ENCODE results near the gene DNAJC19. TPM values are rescaled to one million over a fixed set of nuclear protein-coding genes. Genes with fewer than 3 reads are reported as not detected.
"Not testable (repeated sequence)": the region's sequence is repeated elsewhere in the genome, so short reads cannot be mapped to it uniquely, and the experiment has no call there.

DNAJC19 gene
- total RNA-seq (2014; rRNA removed; shearing (Covaris generic)) = 61.5 and 67.0 TPM in 2 replicates

- H3K4me3 ChIP-seq (ENCODE audit: insufficient read depth, low read depth, low read length) = peak within 1 kb of the TSS; percentile 78
- H3K36me3 ChIP-seq (replicated peaks; ENCODE audit: control insufficient read depth, insufficient read depth, low read length) = peaks cover 1% of the 10 kb centered on the region
- no peaks in the 10 kb centered on the region for H3K27me3 ChIP-seq (ENCODE audit: control insufficient read depth, insufficient read depth, low read length)
- peak; percentile 80 for DNase-seq
These were observed at the start of gene DNAJC19 for GRCh38 chr3:180989291-180990163. Gene DNAJC19 (minus strand): TSS chr3:180989736. CDS start chr3:180989602, 134 bp downstream.

- no peaks in the 10 kb centered on the region for H3K36me3 ChIP-seq (replicated peaks; ENCODE audit: control insufficient read depth, insufficient read depth, low read length)
- H3K27me3 ChIP-seq (ENCODE audit: control insufficient read depth, insufficient read depth, low read length) = no peaks in the 10 kb centered on the region
- no peak overlapping the region for H3K4me3 ChIP-seq (ENCODE audit: insufficient read depth, low read depth, low read length)
- DNase-seq = no peak
These were observed 41.4 kb upstream of the DNAJC19 start for GRCh38 chr3:181030948-181031347.

- DNase-seq = no peak
- Histone ChIP-seq H3K4me3 (ENCODE audit: insufficient read depth, low read depth, low read length) (no peak overlapping the region), H3K36me3 (replicated peaks; ENCODE audit: control insufficient read depth, insufficient read depth, low read length) (no peaks in the 10 kb centered on the region), H3K27me3 (ENCODE audit: control insufficient read depth, insufficient read depth, low read length) (no peaks in the 10 kb centered on the region)
These were observed 35.7 kb upstream of the DNAJC19 start for GRCh38 chr3:181025204-181025603.

DNA sequence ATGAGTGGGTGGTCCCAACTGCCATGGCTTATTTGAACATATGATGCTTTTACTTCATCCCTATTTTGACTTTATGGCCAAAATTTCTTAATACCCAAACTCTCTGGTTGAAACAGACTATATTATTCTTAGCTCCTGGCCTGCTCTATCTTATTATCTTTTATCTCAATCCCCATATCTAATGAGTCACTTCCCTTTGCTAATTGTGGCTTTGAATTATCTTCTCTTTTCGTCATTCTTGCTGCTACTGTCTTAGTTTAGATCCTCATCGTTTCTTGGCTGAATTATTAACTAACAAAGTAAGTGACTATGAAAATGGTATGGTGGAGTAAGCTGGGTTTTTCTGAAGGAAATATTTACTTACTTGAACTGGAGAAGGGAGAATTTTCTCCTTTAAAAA is 28.2 kb upstream of the DNAJC19 start:
- H3K36me3 ChIP-seq (replicated peaks; ENCODE audit: control insufficient read depth, insufficient read depth, low read length) = no peaks in the 10 kb centered on the region
- H3K27me3 ChIP-seq (ENCODE audit: control insufficient read depth, insufficient read depth, low read length) = no peaks in the 10 kb centered on the region
- no peak overlapping the region for H3K4me3 ChIP-seq (ENCODE audit: insufficient read depth, low read depth, low read length)
- no peak for DNase-seq

DNA sequence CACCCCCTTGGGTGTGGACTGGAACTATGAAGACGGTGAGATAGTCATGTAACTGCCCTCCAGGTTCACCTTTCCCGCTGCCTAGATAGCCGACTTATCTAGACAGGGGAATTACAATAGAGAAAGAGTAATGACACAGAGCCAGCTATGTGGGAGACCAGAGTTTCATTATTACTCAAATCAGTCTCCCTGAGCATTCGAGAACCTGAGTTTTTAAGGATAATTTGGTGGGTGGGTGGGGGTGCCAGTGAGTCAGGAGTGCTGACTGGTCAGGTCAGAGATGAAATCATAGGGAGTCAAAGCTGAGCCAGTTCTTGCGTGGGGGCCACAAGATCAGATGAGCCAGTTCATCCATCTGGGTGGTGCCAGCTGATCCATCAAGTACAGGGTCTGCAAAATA is 19.7 kb upstream of the DNAJC19 start:
- no peaks in the 10 kb centered on the region for H3K36me3 ChIP-seq (replicated peaks; ENCODE audit: control insufficient read depth, insufficient read depth, low read length)
- no peaks in the 10 kb centered on the region for H3K27me3 ChIP-seq (ENCODE audit: control insufficient read depth, insufficient read depth, low read length)
- H3K4me3 ChIP-seq (ENCODE audit: insufficient read depth, low read depth, low read length) = no peak overlapping the region
- no peak for DNase-seq

GRCh38 chr3:181008796-181009195 is 19.3 kb upstream of the DNAJC19 start:
- no peak for DNase-seq
- H3K36me3 ChIP-seq (replicated peaks; ENCODE audit: control insufficient read depth, insufficient read depth, low read length) = no peaks in the 10 kb centered on the region
- H3K4me3 ChIP-seq (ENCODE audit: insufficient read depth, low read depth, low read length) = no peak overlapping the region
- no peaks in the 10 kb centered on the region for H3K27me3 ChIP-seq (ENCODE audit: control insufficient read depth, insufficient read depth, low read length)

DNA sequence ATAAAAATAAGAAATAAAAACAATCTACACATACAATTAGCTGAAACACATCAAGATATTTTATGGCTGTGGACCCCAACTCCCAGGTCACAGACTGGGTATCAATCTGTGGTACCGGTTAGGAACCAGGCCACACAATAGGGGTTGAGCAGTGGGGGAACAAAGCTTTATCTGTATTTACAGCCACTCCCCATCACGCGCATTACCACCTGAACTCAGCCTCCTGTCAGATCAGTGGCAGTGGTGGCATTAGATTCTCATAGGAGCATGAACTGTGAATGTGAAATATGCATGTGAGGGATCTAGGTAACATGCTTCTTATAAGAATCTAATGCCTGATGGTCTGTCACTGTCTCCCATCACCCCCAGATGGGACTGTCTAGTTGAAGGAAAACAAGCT is 17.7 kb upstream of the DNAJC19 start:
- H3K27me3 ChIP-seq (ENCODE audit: control insufficient read depth, insufficient read depth, low read length) = no peaks in the 10 kb centered on the region
- no peaks in the 10 kb centered on the region for H3K36me3 ChIP-seq (replicated peaks; ENCODE audit: control insufficient read depth, insufficient read depth, low read length)
- DNase-seq = no peak
- no peak overlapping the region for H3K4me3 ChIP-seq (ENCODE audit: insufficient read depth, low read depth, low read length)

- no peaks in the 10 kb centered on the region for H3K27me3 ChIP-seq (ENCODE audit: control insufficient read depth, insufficient read depth, low read length)
- no peak overlapping the region for H3K4me3 ChIP-seq (ENCODE audit: insufficient read depth, low read depth, low read length)
- H3K36me3 ChIP-seq (replicated peaks; ENCODE audit: control insufficient read depth, insufficient read depth, low read length) = no peaks in the 10 kb centered on the region
- no peak for DNase-seq
These were observed 17.0 kb upstream of the DNAJC19 start for GRCh38 chr3:181006541-181006940.

DNA sequence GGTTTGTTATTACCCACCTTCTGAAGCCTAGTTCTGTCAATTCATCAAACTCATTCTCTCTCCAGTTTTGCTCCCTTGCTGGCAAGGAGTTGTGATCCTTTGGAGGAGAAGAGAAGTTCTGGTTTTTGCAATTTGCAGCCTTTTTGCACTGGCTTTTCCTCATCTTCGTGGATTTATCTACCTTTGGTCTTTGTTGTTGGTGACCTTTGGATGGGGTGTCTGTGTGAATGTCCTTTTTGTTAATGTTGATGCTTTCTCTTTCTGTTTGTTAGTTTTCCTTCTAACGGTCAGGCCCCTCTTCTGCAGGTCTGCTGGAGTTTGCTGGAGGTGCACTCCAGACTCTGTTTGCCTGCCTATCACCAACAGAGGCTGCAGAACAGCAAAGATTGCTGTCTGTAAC is 13.9 kb upstream of the DNAJC19 start:
- not testable (repeated sequence) for H3K4me3 ChIP-seq (ENCODE audit: insufficient read depth, low read depth, low read length); DNase-seq; H3K27me3 ChIP-seq (ENCODE audit: control insufficient read depth, insufficient read depth, low read length); H3K36me3 ChIP-seq (replicated peaks; ENCODE audit: control insufficient read depth, insufficient read depth, low read length)

- not testable (repeated sequence) for H3K36me3 ChIP-seq (replicated peaks; ENCODE audit: control insufficient read depth, insufficient read depth, low read length); H3K27me3 ChIP-seq (ENCODE audit: control insufficient read depth, insufficient read depth, low read length); H3K4me3 ChIP-seq (ENCODE audit: insufficient read depth, low read depth, low read length); DNase-seq
These were observed 12.8 kb upstream of the DNAJC19 start for GRCh38 chr3:181002331-181002730.

GRCh38 chr3:180996415-180996932 is 6.9 kb upstream of the DNAJC19 start:
- no peak for DNase-seq
- H3K36me3 ChIP-seq (replicated peaks; ENCODE audit: control insufficient read depth, insufficient read depth, low read length) = no peaks in the 10 kb centered on the region
- H3K27me3 ChIP-seq (ENCODE audit: control insufficient read depth, insufficient read depth, low read length) = no peaks in the 10 kb centered on the region
- no peak overlapping the region for H3K4me3 ChIP-seq (ENCODE audit: insufficient read depth, low read depth, low read length)

DNA sequence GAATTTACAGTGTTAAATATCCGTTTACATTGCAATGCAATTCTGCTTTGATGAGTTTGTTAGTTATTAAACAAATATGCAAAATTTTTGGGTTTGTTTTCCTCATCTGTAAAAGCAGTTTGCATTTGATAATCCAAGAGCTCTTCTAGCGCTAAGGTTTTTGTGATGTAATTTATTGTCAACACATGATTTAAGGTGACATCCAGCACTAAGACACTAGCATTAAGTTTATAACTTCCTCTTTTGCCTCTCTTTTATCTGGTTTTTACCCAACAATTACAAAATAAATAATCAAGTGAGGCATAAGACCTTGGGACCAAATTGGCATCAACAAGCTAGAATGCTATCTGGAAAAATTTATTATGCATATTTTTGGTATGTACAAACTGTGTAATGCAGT is 969 bp upstream of the DNAJC19 start:
- peaks cover 1% of the 10 kb centered on the region for H3K36me3 ChIP-seq (replicated peaks; ENCODE audit: control insufficient read depth, insufficient read depth, low read length)
- H3K27me3 ChIP-seq (ENCODE audit: control insufficient read depth, insufficient read depth, low read length) = no peaks in the 10 kb centered on the region
- DNase-seq = no peak
- no peak overlapping the region for H3K4me3 ChIP-seq (ENCODE audit: insufficient read depth, low read depth, low read length)

DNA sequence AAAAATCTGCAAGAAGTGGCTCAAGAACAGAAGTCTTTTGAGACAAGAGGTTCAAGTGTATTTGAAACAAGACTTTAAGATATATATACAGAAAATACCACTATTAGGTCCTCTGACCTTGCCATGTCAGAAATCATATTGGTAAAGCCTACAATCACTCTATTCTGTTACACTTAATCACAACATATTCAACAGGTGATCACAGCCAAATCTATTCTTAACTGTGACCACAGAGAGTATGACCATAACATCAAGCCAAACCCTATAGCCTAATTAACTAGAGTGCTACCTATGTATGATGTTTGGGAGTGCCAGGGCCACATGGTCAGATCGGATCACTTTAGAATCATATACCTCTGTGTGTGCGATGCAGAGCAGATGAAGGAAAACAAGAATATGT is 2.2 kb downstream of the DNAJC19 start:
- H3K27me3 ChIP-seq (ENCODE audit: control insufficient read depth, insufficient read depth, low read length) = no peaks in the 10 kb centered on the region
- DNase-seq = no peak
- no peak overlapping the region for H3K4me3 ChIP-seq (ENCODE audit: insufficient read depth, low read depth, low read length)

GRCh38 chr3:180986366-180986765 is 3.2 kb downstream of the DNAJC19 start:
- DNase-seq; H3K36me3 ChIP-seq (replicated peaks; ENCODE audit: control insufficient read depth, insufficient read depth, low read length); H3K4me3 ChIP-seq (ENCODE audit: insufficient read depth, low read depth, low read length); H3K27me3 ChIP-seq (ENCODE audit: control insufficient read depth, insufficient read depth, low read length): not testable (repeated sequence)

More for the DNA sequence above, 2.2 kb downstream of the DNAJC19 start:
- peaks cover 1% of the 10 kb centered on the region for H3K36me3 ChIP-seq (replicated peaks; ENCODE audit: control insufficient read depth, insufficient read depth, low read length)

DNA sequence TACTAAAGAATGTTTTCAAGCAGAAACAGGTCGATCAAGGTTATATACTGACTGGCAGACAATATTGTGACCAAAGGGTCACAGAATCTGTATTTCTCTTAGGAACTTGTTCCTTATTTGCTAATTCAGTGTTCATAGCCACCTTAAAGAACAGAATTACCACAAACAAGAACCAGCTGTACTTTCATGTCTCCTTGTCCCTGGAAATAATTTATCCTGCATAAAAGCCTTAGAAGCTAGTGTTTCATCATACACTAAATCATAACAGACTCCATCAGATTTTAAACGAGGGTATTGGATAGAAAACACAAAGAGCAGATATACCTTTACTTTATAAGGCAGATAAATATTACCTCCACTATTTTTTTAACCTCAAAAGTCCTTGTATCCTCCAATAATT is 6.4 kb downstream of the DNAJC19 start:
- DNase-seq = no peak
- no peaks in the 10 kb centered on the region for H3K27me3 ChIP-seq (ENCODE audit: control insufficient read depth, insufficient read depth, low read length)
- H3K36me3 ChIP-seq (replicated peaks; ENCODE audit: control insufficient read depth, insufficient read depth, low read length) = peaks cover 2% of the 10 kb centered on the region

More for the DNA sequence above, 6.4 kb downstream of the DNAJC19 start:
- no peak overlapping the region for H3K4me3 ChIP-seq (ENCODE audit: insufficient read depth, low read depth, low read length)

Data from H7 (cell line).